Activated T-cell treated with anti-CD3 and anti-CD28 coated beads, Interleukin-2, amount 50 U/mL, for 1 hour (primary cell): ENCODE results near the gene ASIC1.
A peak's percentile ranks its signal among the peaks of the same experiment; 100 is the strongest.

Experiments
- DNase-seq: peaks from one replicate; pipeline ENCODE4 v3.0.0-alpha.2; 2020

The ASIC1 gene

DNA sequence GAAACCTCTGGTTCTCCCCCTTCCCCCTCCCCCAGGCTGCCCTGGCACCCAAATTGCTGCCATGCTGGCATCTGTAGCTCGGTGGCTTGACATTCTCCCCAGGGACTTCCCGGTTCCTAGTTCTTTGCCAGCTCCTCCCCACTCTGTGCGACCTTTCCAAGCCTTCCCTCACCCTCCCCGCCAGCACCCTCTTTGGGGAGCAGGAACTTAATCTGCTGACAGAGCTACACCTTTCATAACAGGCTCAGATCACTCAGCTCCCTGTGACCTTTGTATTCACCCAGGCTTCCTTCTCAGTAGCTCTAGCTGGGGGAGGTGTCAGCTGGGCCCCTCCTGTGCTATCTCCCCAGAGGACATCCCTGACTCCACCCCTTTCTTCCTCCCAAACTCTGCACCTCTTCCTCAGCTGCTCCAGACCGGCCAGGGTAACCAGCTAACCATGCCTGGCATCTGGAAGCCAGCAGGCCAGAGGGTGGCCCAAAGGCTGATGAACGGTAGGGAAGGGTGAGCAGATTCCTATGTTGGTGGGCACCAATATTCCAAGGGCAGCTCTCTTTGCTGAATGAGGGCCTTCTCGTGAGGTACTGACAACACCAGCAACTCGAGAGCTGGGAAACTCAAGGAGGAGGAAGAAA, 52.8 kb downstream of the ASIC1 start:
- DNase-seq: no peak

GRCh38 chr12:50110762-50111351, 53.5 kb downstream of the ASIC1 start:
- DNase-seq: no peak

- DNase-seq: no peak
Measured at GRCh38 chr12:50111395-50111692, 53.9 kb downstream of the ASIC1 start.

- DNase-seq: peak; percentile 99
Measured at GRCh38 chr12:50111693-50112455, 54.5 kb downstream of the ASIC1 start, which contains the start of gene COX14. Gene COX14, plus strand, starts transcription at chr12:50112236. Its CDS starts 7,808 bp downstream, at chr12:50120044.

DNA sequence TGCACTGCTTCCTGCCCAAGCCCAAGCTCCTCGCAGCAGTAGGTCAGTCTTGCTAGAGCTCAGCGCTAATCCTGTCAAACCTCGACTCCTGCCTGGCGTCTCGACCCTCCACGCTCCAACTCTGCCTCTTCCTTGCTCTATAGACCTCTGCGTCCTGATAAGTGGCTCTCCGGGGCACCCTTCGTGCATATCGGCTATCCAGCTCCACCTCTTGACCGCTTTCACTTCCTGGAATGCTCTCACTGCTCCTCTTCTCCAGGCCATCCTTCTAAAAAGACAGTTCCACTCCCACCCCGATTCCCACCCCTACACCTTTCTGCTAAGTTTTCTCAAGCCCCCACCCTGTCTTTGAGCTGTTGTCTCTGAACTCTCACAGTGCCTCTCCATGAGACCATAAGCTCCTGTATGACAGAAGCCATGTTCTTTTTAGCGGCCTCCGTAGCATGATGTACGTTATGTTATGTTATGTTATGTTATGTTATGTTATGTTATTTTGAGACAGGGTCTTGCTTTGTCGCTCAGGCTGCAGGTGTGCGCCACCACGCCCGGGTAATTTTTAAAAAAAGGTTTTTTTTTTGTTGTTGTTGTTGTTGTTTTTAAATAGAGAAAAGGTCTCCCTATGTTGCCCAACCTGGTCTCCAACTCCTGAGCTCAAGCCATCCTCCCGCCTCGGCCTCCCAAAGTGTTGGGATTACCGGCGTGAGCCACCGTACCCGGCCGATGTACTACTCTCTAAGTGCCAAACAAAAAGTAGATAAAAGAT, 55.2 kb downstream of the ASIC1 start:
- no peak for DNase-seq

GRCh38 chr12:50117057-50117622, 59.7 kb downstream of the ASIC1 start:
- no peak for DNase-seq

GRCh38 chr12:50119387-50119786, 62.0 kb downstream of the ASIC1 start:
- no peak for DNase-seq

DNA sequence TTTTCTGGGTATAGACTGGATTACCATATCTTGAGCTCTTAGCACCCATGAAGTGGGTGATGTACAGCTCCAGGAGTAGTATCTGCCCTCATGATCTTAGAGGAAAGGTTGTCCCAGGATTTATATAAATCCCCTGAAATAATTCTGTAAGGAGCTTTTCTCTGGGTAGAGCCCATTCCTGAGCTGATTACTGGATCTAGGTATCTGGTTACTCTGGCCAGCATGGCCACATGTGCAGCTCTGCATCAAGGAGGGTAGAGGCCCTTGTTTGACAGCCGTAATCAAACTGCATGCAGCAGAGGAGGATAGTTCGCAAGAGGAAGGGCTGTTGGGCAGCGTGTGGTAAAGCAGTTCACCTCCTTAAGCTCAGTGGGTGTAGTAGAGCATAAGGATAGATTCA, 63.1 kb downstream of the ASIC1 start:
- no peak for DNase-seq

GRCh38 chr12:50120953-50121352, 63.6 kb downstream of the ASIC1 start:
- DNase-seq: no peak

DNA sequence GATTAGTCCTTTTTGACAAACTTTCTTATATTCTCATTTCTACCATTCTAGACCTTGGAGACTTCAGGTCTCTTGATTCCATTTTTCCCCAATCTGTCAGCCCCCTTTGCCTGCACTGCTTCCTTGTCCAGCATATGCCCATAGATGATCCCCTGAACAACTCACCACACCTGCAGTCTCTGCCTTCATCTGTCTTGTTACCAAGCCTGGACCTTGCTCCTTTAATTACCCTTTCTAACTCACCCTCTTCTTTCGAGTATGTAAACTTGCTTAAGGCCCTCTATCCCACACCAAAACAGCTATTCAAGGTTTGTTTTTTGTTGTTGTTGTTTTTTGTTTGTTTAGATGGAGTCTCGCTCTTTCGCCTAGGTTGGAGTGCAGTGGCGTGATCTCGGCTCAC, 64.2 kb downstream of the ASIC1 start:
- DNase-seq: no peak

DNA sequence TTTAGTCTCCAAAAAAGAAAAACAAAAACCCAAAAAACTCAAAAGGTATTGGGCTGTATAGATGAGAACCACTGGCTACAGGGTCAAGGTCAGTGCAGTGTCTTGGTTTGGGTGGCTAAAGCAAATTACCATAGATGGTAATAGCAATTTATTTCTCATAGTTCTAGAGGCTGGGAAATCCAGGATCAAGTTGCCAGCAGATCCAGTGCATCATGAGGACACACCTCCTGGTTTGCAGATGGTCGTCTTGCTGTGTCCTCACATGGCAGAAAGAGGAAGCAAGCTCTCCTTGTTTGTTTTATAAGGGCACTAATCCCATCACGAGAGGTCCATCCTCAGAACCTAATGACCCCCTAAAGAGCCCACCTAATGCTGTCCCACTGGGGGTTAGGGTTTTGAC, 65.8 kb downstream of the ASIC1 start:
- no peak for DNase-seq

- no peak for DNase-seq
Measured at GRCh38 chr12:50127546-50127945, 70.2 kb downstream of the ASIC1 start.

- DNase-seq: no peak
Measured at GRCh38 chr12:50129290-50129689, 71.9 kb downstream of the ASIC1 start.

- no peak for DNase-seq
Measured at GRCh38 chr12:50132505-50133135, 75.2 kb downstream of the ASIC1 start.
